Tibial nerve (tissue), 4 donors: Measurements from ENCODE around the gene RBM47. TPM values are rescaled to one million over a fixed set of nuclear protein-coding genes. Genes with fewer than 3 reads are reported as not detected.

Source experiments
- DNase-seq, 2 donors: peaks; one replicate each; pipeline ENCODE4 v3.0.0-alpha.2; 2019; ENCODE audit warnings: low spot score in 2 of 2
- H3K27ac ChIP-seq, 4 donors: fragments of 200-600 bp; sonication (generic) in 3 of 4; one replicate each; pipeline ENCODE4 v1.5.1; 2017 to 2019; ENCODE audit warnings: mild to moderate bottlenecking in 1 of 4
- H3K27me3 ChIP-seq, 2 donors: fragments of 200-600 bp; sonication (generic) in 1 of 2; one replicate each; pipeline versions ENCODE4 v1.5.1 to v1.6.0; 2017 to 2019
- H3K36me3 ChIP-seq, 3 donors: fragments of 200-600 bp; sonication (generic); one replicate each; pipeline ENCODE4 v1.5.1; 2018 to 2019
- H3K4me1 ChIP-seq, 4 donors: fragments of 200-600 bp; sonication (generic) in 3 of 4; one replicate each; pipeline ENCODE4 v1.5.1; 2017 to 2019
- H3K4me3 ChIP-seq, 4 donors: fragments of 200-600 bp; sonication (generic) in 3 of 4; one replicate each; pipeline ENCODE4 v1.5.1; 2017 to 2019; ENCODE audit warnings: mild to moderate bottlenecking in 1 of 4, moderate library complexity in 1 of 4
- H3K9me3 ChIP-seq, 4 donors: fragments of 200-600 bp; sonication (generic) in 3 of 4; one replicate each; pipeline ENCODE4 v1.5.1; 2017 to 2019
- CTCF ChIP-seq, 5 experiments: fragments of 200-600 bp in 3 of 5; fragments of 450-650 bp in 2 of 5; sonication (generic) in 3 of 5; IDR thresholded peaks; one replicate each; pipeline ENCODE4 v1.5.1; 2016 to 2019; ENCODE audit warnings: antibody characterized with exemption in 5 of 5, mild to moderate bottlenecking in 3 of 5, moderate library complexity in 2 of 5
- EP300 ChIP-seq, 2 donors: sonication (generic); formaldehyde crosslinking; IDR thresholded peaks; one replicate each; pipeline ENCODE4 v1.6.1; 2017; ENCODE audit warnings: antibody characterized with exemption in 2 of 2, mild to moderate bottlenecking in 1 of 2
- POLR2A ChIP-seq, 2 donors: fragments of 450-650 bp; IDR thresholded peaks; one replicate each; pipeline ENCODE4 v1.6.1; 2017; ENCODE audit warnings: antibody characterized with exemption in 2 of 2, mild to moderate bottlenecking in 2 of 2, moderate library complexity in 2 of 2
- WGBS, 2 donors: methylation state at CpG; one replicate each; pipeline ENCODE4 v1.1.5; 2018; 5-methylcytosine and 5-hydroxymethylcytosine counted together
- total RNA-seq, 4 donors: library from RNA; depleted of rRNA; stranded (reverse); fragments of >200 nt; gene quantifications; one replicate each; pipeline ENCODE4 v1.1.0, GENCODE V29; 2016

The RBM47 gene
- total RNA-seq, 4 donors from 2014 or later, result 22.8 to 93.9 (median 41.0) TPM

- Histone ChIP-seq H3K36me3 (no peaks in the 10 kb centered on the region), H3K27ac (no peak overlapping the region), H3K9me3 (no peaks in the 10 kb centered on the region), H3K4me3 (no peak overlapping the region), H3K4me1 (peaks cover 0 to 12% (median 0%) of the 10 kb centered on the region in 4 donors), H3K27me3 (no peaks in the 10 kb centered on the region)
- WGBS, 2 donors, result 81 to 86% methylated on average over 8 of the region's 8 CpGs
- TF ChIP-seq CTCF (IDR thresholded peaks at IDR 0.05) (no peak), POLR2A (IDR thresholded peaks at IDR 0.05) (no peak), EP300 (IDR thresholded peaks at IDR 0.05) (no peak)
- no peak for DNase-seq
These were observed 39.8 kb upstream of the RBM47 start for GRCh38 chr4:40669504-40669903.

- Histone ChIP-seq H3K36me3 (no peaks in the 10 kb centered on the region), H3K4me3 (no peak overlapping the region), H3K9me3 (no peaks in the 10 kb centered on the region), H3K27me3 (no peaks in the 10 kb centered on the region), H3K27ac (no peak overlapping the region), H3K4me1 (peaks cover 0 to 6% (median 0%) of the 10 kb centered on the region in 4 donors)
- no peak for DNase-seq
- TF ChIP-seq EP300 (IDR thresholded peaks at IDR 0.05), result no peak
- TF ChIP-seq CTCF (IDR thresholded peaks at IDR 0.05), result no peak
- TF ChIP-seq POLR2A (IDR thresholded peaks at IDR 0.05), result no peak
These were observed 36.2 kb upstream of the RBM47 start for GRCh38 chr4:40665842-40666241.

- 17 to 23% methylated on average over 10 of the region's 10 CpGs for WGBS, 2 donors
- Histone ChIP-seq H3K4me3 (no peak overlapping the region), H3K27ac (no peak overlapping the region), H3K4me1 (peaks cover 0 to 6% (median 0%) of the 10 kb centered on the region in 4 donors), H3K36me3 (no peaks in the 10 kb centered on the region), H3K9me3 (no peaks in the 10 kb centered on the region), H3K27me3 (no peaks in the 10 kb centered on the region)
- no peak for DNase-seq
- no peak for TF ChIP-seq EP300 (IDR thresholded peaks at IDR 0.05)
- TF ChIP-seq CTCF (IDR thresholded peaks at IDR 0.05), result no peak
- no peak for TF ChIP-seq POLR2A (IDR thresholded peaks at IDR 0.05)
These were observed 33.4 kb upstream of the RBM47 start for GRCh38 chr4:40662962-40663604.

GRCh38 chr4:40661803-40662202 is 32.1 kb upstream of the RBM47 start:
- DNase-seq, result no peak
- Histone ChIP-seq H3K4me1 (peaks cover 0 to 6% (median 0%) of the 10 kb centered on the region in 4 donors), H3K36me3 (no peaks in the 10 kb centered on the region), H3K9me3 (no peaks in the 10 kb centered on the region), H3K4me3 (no peak overlapping the region), H3K27me3 (no peaks in the 10 kb centered on the region), H3K27ac (no peak overlapping the region)
- TF ChIP-seq POLR2A (IDR thresholded peaks at IDR 0.05), result no peak
- 83% methylated on average over 4 of the region's 4 CpGs for WGBS, 2 donors

GRCh38 chr4:40656201-40656863 is 26.7 kb upstream of the RBM47 start:
- no peaks in the 10 kb centered on the region for H3K9me3 ChIP-seq
- 81 to 87% methylated on average over 9 of the region's 9 CpGs for WGBS, 2 donors
- no peak for DNase-seq
- no peaks in the 10 kb centered on the region for H3K36me3 ChIP-seq
- H3K4me3 ChIP-seq, result no peak overlapping the region
- no peak overlapping the region for H3K27ac ChIP-seq
- H3K4me1 ChIP-seq, result no peaks in the 10 kb centered on the region
- no peaks in the 10 kb centered on the region for H3K27me3 ChIP-seq
- TF ChIP-seq CTCF (IDR thresholded peaks at IDR 0.05), result no peak
- no peak for TF ChIP-seq EP300 (IDR thresholded peaks at IDR 0.05)
- no peak for TF ChIP-seq POLR2A (IDR thresholded peaks at IDR 0.05)
